Neural cell (in vitro differentiated cells): ENCODE results near the gene PXDN. TPM values are rescaled to one million over a fixed set of nuclear protein-coding genes. Genes with fewer than 3 reads are reported as not detected.

Experiments
- H2AFZ ChIP-seq: fragments of 200-600, 300-800 bp; sonication (generic), shearing (Covaris generic); 2 replicates; pipeline ENCODE4 v1.6.0; 2014; ENCODE audit warnings: low read depth, mild to moderate bottlenecking, antibody characterized with exemption, low read length, moderate library complexity
- H3F3A ChIP-seq: fragments of 200-600 bp; shearing (Covaris generic); 2 replicates; pipeline ENCODE4 v1.6.1; 2016; ENCODE audit warnings: mild to moderate bottlenecking, moderate library complexity, mixed read lengths, antibody characterized with exemption, low read length; ENCODE audit not compliant: insufficient read depth, poor library complexity, severe bottlenecking
- H3K27ac ChIP-seq: fragments of 200-600, 300-800 bp; sonication (generic), shearing (Covaris generic); 2 replicates; pipeline ENCODE4 v1.5.1; 2014; ENCODE audit warnings: mild to moderate bottlenecking, low read length, moderate library complexity
- H3K27me3 ChIP-seq: fragments of 300-800, 200-600 bp; sonication (generic), shearing (Covaris generic); 2 replicates; pipeline ENCODE4 v1.6.0; 2014; ENCODE audit warnings: mild to moderate bottlenecking, low read depth, low read length, moderate library complexity; ENCODE audit not compliant: insufficient read depth
- H3K36me3 ChIP-seq: fragments of 300-800, 200-600 bp; sonication (generic), shearing (Covaris generic); 2 replicates; pipeline ENCODE4 v1.5.1; 2014; ENCODE audit warnings: mild to moderate bottlenecking, antibody characterized with exemption, low read length, moderate library complexity; ENCODE audit not compliant: insufficient read depth
- H3K4me2 ChIP-seq: fragments of 300-800, 200-600 bp; sonication (generic), shearing (Covaris generic); 2 replicates; pipeline ENCODE4 v1.6.0; 2014; ENCODE audit warnings: mild to moderate bottlenecking, low read length
- H3K4me3 ChIP-seq: fragments of 300-800, 200-600 bp; sonication (generic), shearing (Covaris generic); 2 replicates; pipeline ENCODE4 v1.5.1; 2014; ENCODE audit warnings: mild to moderate bottlenecking, low read length, moderate library complexity
- H3K79me2 ChIP-seq: fragments of 200-600 bp; shearing (Covaris generic); replicated peaks from 2 replicates; pipeline ENCODE4 v1.6.0; 2014; ENCODE audit warnings: mild to moderate bottlenecking, low read length, moderate library complexity; ENCODE audit not compliant: insufficient read depth
- H3K9ac ChIP-seq: fragments of 300-800, 200-600 bp; sonication (generic), shearing (Covaris generic); 2 replicates; pipeline ENCODE4 v1.6.1; 2016; ENCODE audit warnings: mild to moderate bottlenecking, low read length, mixed read lengths
- H3K9me2 ChIP-seq: fragments of 200-600 bp; shearing (Covaris generic); 2 replicates; pipeline ENCODE4 v1.6.1; 2016; ENCODE audit warnings: mild to moderate bottlenecking, low read length, mixed read lengths; ENCODE audit not compliant: insufficient read depth
- H3K9me3 ChIP-seq: fragments of 200-600, 300-800 bp; sonication (generic), shearing (Covaris generic); 2 replicates; pipeline ENCODE4 v1.6.1; 2016; ENCODE audit warnings: mild to moderate bottlenecking, mixed run types, low read length, moderate library complexity, mixed read lengths
- H4K20me1 ChIP-seq: fragments of 200-600 bp; shearing (Covaris generic); 2 replicates; pipeline ENCODE4 v1.6.1; 2016; ENCODE audit warnings: mild to moderate bottlenecking, mixed run types; ENCODE audit not compliant: insufficient read depth
- CTCF ChIP-seq: fragments of 450-650 bp; IDR thresholded peaks from 2 replicates; pipeline ENCODE4 v1.5.1; 2014; ENCODE audit warnings: antibody characterized with exemption, mild to moderate bottlenecking, moderate library complexity; ENCODE audit not compliant: poor library complexity, severe bottlenecking
- EP300 ChIP-seq: fragments of 450-650 bp; conservative IDR thresholded peaks from 2 replicates; pipeline ENCODE4 v1.6.1; 2014; ENCODE audit warnings: antibody characterized with exemption, mild to moderate bottlenecking, moderate library complexity; ENCODE audit not compliant: poor library complexity, severe bottlenecking
- EZH2 ChIP-seq: fragments of 200-600, 300-800 bp; shearing (Covaris generic), sonication (generic); IDR thresholded peaks from 2 replicates; pipeline ENCODE4 v1.6.1; 2014; ENCODE audit warnings: antibody characterized with exemption, low read length, borderline replicate concordance, mild to moderate bottlenecking; ENCODE audit not compliant: insufficient read depth, poor library complexity, severe bottlenecking
- MXI1 ChIP-seq: fragments of 450-650 bp; conservative IDR thresholded peaks from 2 replicates; pipeline ENCODE4 v1.6.1; 2014; ENCODE audit warnings: antibody characterized with exemption, mild to moderate bottlenecking; ENCODE audit not compliant: poor library complexity, severe bottlenecking
- POLR2AphosphoS5 ChIP-seq: IDR thresholded peaks from 2 replicates; pipeline ENCODE4 v1.6.1; 2012
- RAD21 ChIP-seq: fragments of 450-650 bp; conservative IDR thresholded peaks from 2 replicates; pipeline ENCODE4 v1.6.1; 2014; ENCODE audit warnings: antibody characterized with exemption, mild to moderate bottlenecking, moderate library complexity
- REST ChIP-seq: IDR thresholded peaks from 2 replicates; pipeline ENCODE4 v1.6.1; 2012; ENCODE audit warnings: borderline replicate concordance
- SMC3 ChIP-seq: fragments of 450-650 bp; conservative IDR thresholded peaks from 2 replicates; pipeline ENCODE4 v1.6.1; 2014; ENCODE audit warnings: antibody characterized with exemption, mild to moderate bottlenecking, moderate library complexity; ENCODE audit not compliant: poor library complexity
- TAF1 ChIP-seq: IDR thresholded peaks from 2 replicates; pipeline ENCODE4 v1.6.1; 2012; ENCODE audit warnings: low read depth
- polyA plus RNA-seq: library from polyadenylated mRNA; depleted of rRNA; stranded (reverse); fragments of >200 nt; gene quantifications from 2 replicates; pipeline ENCODE4 v1.2.3, GENCODE V29; 2014

The PXDN gene
- polyA plus RNA-seq, 1 donor from 2014 or later, result 181 TPM

GRCh38 chr2:1688859-1689258 is 55.5 kb downstream of the PXDN start:
- H3K9me2 ChIP-seq, result no peaks in the 10 kb centered on the region
- no peak overlapping the region for H3K4me3 ChIP-seq
- no peak overlapping the region for H3K4me2 ChIP-seq
- TF ChIP-seq TAF1 (no peak), CTCF (no peak), POLR2AphosphoS5 (no peak), MXI1 (no peak), EP300 (no peak), EZH2 (no peak), SMC3 (no peak), RAD21 (no peak), REST (no peak)
- H3K9me3 ChIP-seq, result no peaks in the 10 kb centered on the region
- peaks cover 5% of the 10 kb centered on the region for H4K20me1 ChIP-seq
- H3K36me3 ChIP-seq, result peaks cover 9% of the 10 kb centered on the region
- no peak overlapping the region for H3K9ac ChIP-seq
- no peak overlapping the region for H2AFZ ChIP-seq
- H3K79me2 ChIP-seq, result peaks cover 11% of the 10 kb centered on the region
- H3F3A ChIP-seq, result no peaks in the 10 kb centered on the region
- no peaks in the 10 kb centered on the region for H3K27me3 ChIP-seq
- H3K27ac ChIP-seq, result no peak overlapping the region

- Histone ChIP-seq H3K9me2 (no peaks in the 10 kb centered on the region), H3K36me3 (peaks cover 9% of the 10 kb centered on the region), H3F3A (no peaks in the 10 kb centered on the region), H3K9ac (no peak overlapping the region), H2AFZ (no peak overlapping the region), H3K9me3 (no peaks in the 10 kb centered on the region), H3K4me2 (no peak overlapping the region), H3K27ac (no peak overlapping the region), H3K79me2 (peaks cover 4% of the 10 kb centered on the region), H3K4me3 (no peak overlapping the region), H3K27me3 (no peaks in the 10 kb centered on the region), H4K20me1 (peaks cover 2% of the 10 kb centered on the region)
- TF ChIP-seq RAD21, result no peak
These were observed 56.2 kb downstream of the PXDN start for GRCh38 chr2:1688161-1688560.

GRCh38 chr2:1687254-1687653 is 57.1 kb downstream of the PXDN start:
- Histone ChIP-seq H3K27ac (no peak overlapping the region), H3K9ac (no peak overlapping the region), H3K4me2 (no peak overlapping the region), H3K36me3 (peaks cover 3% of the 10 kb centered on the region), H3K9me3 (no peaks in the 10 kb centered on the region), H3K79me2 (no peaks in the 10 kb centered on the region), H3K9me2 (no peaks in the 10 kb centered on the region), H2AFZ (no peak overlapping the region), H3K4me3 (no peak overlapping the region), H3K27me3 (no peaks in the 10 kb centered on the region), H3F3A (no peaks in the 10 kb centered on the region), H4K20me1 (no peaks in the 10 kb centered on the region)
- TF ChIP-seq SMC3, result no peak
- no peak for TF ChIP-seq CTCF
- no peak for TF ChIP-seq TAF1
- TF ChIP-seq MXI1, result no peak
- TF ChIP-seq REST, result no peak
- no peak for TF ChIP-seq RAD21
- TF ChIP-seq EP300, result no peak
- no peak for TF ChIP-seq POLR2AphosphoS5
- TF ChIP-seq EZH2, result no peak
